NCI-H748 (cell line): ENCODE measurements around the gene UBXN7.
"Not testable (repeated sequence)": the region's sequence is repeated elsewhere in the genome, so short reads cannot be mapped to it uniquely, and the experiment has no call there.

Experiments used
- DNase-seq: peaks from one replicate; lab custom pipeline; 2025; ENCODE audit not compliant: unreplicated experiment; lab: John Stamatoyannopoulos, UW

Gene UBXN7

GRCh38 chr3:196358540-196358939 is 73.7 kb downstream of the UBXN7 start:
- not testable (repeated sequence) for DNase-seq

DNA sequence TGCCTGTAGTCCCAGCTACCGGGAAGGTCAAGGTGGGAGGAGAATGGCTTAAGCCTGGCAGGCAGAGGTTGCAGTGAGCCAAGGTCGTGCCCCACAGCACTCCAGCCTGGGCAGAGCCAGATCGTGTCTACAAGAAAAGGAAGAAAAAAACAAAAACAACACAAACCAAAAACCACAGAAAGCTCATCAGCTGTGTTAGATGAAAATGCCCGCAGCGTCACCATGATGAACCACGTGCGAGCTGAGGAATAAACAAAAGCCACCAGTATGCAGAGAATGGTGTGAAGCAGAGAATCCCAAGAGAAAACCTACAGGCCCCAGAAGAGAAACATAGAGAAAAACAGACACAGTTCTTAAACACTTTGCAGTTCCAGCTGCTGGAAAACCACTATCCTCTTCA is 74.3 kb downstream of the UBXN7 start:
- DNase-seq: no peak

GRCh38 chr3:196356556-196356955 is 75.7 kb downstream of the UBXN7 start:
- DNase-seq: no peak

DNA sequence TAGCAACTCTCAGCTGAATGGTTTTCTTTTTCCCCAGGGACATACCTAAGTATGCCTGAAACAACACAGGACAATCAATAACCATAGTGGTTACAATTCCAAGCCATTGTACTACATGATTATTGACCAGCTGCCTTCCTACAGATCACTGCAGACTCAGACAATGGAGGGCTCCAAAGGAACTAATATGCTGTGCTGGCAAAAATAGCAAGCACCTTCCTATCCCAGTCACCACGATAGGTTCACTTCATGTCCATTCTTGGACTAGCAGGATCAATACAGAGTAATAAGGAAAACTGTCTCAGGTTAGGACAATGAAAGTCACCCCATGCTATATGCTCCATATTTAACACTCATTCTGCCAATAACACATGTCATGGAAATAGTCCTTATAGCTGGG is 76.6 kb downstream of the UBXN7 start:
- DNase-seq: no peak

DNA sequence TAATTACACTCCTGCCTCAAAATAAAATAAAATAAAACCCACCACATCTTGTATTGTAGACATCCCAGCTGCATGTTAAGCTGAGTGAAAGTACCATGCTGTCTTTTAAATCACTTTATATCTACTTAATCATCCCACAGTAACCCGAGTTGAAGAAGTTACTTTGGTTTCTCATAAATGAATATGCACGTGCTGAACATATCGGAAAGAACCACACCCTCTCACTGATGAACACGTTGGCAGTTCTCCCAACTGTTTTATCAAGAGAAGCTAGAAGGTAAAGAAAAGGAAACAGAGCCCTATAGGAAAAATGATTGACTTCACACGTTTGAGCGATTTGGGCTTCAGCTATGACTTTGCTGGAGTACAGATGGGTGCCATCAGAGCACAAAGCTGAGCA is 78.1 kb downstream of the UBXN7 start:
- no peak for DNase-seq

DNA sequence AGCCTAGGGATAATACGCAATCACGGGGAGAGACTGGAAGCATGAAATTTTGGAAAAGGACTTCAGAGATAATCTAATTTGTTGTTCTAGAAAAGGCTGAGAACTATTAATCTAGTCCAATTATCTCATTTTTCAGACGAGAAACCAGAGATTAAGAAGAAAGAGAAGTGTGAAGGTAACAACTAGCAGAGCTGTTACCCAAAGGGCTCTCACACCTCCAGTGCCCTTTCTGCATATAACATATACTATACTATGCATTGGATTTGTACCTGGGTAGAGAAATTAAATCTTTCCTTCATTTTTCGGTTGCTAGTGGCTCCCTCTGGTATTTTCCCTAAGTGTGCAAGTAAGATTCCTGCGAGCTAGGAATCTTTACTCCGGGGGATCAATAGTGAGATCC is 80.7 kb downstream of the UBXN7 start:
- DNase-seq: no peak

GRCh38 chr3:196350067-196350466 is 82.2 kb downstream of the UBXN7 start:
- DNase-seq: no peak

DNA sequence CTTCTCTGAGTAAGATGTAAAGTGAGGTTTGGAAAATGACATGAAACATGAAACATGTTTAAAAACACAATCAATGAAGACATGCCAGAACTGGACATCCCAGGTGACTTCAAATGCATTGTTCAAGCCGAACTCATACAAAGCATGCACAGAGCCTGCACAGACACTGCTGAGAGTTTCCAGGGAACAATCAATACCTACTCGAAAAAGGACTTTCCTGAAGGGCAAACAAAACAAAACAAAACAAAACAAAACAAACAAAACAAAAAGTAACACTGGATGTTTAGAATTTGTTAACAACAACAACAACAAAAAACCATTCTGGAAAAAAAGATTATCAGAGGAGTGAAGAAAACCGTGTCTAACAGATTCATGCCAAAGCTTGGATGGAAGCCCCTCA is 83.5 kb downstream of the UBXN7 start:
- DNase-seq: no peak

DNA sequence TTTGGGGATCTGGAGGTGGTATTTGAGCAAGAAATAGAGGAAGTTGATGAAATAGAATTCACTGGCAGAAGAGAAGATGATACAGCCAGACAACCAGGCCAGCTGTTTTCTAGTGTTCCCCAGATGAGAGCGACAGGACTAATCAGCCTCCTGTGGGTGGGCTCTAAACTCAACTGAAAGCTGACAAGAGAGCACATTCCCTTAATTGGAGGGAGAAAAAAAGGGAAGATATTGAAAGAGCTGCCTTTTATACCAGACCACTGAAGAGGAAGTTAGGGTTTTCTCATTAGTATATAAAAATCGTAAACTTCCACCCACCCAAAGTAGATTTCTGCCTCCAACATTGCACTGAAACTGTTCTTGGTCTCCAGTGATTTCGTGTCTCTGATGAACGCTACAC is 87.6 kb downstream of the UBXN7 start:
- no peak for DNase-seq

GRCh38 chr3:196343917-196344316 is 88.3 kb downstream of the UBXN7 start:
- not testable (repeated sequence) for DNase-seq

GRCh38 chr3:196341137-196341536 is 91.1 kb downstream of the UBXN7 start:
- no peak for DNase-seq

- DNase-seq: no peak
These were observed 91.8 kb downstream of the UBXN7 start for GRCh38 chr3:196340466-196340865.

GRCh38 chr3:196339493-196340254 is 92.6 kb downstream of the UBXN7 start:
- DNase-seq: no peak

DNA sequence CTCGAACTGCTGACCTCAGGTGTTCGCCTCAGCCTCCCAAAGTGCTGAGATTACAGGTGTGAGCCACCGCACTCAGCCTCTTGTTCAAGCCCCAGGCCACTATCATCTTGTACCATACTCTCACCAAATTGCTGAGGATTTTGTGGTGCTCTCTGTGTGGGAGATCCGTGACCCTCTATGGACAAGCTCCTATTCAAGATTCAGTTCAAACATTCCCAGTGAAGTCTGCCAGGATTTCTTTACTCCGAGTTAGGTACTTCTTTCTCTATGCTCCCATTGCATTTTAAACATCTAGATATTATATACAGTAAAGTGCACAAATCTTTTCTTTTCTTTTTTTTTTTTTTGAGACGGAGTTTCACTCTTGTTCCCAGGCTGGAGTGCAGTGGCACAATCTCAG is 93.2 kb downstream of the UBXN7 start:
- no peak for DNase-seq

DNA sequence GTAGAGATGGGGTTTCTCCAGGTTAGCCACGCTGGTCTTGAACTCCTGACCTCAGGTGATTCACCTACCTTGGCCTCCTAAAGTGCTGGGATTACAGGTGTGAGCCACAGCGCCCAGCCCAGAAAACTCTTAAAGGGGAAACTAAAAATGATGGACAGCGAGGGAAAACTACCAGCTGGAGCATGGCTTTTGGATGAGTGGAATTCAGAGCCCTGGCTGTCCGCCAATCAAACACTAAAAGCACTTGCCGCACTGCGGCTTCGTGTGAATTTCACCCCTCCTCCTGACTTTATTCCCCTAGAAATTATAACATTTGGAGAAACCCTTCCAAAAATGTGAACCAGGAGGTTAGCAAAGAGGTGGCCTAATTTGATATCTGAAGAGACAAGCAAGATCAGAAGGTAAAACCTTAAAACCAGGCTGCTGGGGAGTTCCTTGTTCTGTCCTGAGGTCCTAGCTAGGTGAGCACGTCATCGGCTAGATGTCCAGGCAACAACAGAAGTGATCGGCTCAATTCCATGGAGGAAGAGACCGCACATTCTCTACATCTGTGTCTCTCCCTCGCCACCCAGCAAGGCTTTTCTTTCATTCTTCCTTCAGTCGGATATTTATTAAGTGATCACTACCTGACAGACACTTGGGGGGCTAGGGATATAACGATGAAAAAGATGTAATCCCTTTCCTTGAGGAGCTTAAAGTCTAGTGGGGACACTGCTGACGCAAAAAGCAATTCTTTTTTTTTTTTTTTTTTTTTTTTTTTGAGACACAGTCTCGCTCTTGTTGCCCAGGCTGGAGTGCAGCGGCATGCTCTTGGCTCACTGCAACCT is 95.7 kb downstream of the UBXN7 start:
- no peak for DNase-seq

DNA sequence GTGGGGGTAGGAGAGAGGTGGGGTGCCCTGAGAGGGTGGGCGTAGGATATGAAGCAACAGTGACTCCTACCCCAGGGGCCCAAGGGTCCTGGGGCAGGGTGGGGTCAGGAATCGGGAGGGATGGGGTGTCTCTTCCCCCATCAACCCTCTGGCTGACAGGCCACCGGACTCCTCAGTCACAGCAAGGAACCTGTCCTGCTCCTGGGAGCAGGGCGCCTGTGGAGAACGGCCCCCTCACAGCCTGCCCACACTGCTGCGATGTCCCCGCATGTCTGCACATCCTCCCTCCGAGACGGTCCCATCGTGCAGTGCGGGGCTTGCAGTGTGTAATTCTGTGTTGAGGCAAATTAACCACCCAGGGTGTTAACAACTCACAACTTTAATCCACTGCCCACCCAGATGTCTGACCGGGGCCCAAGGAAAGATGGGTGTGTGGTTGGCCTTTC is 96.7 kb downstream of the UBXN7 start:
- no peak for DNase-seq

GRCh38 chr3:196334982-196335381 is 97.2 kb downstream of the UBXN7 start:
- DNase-seq: no peak

DNA sequence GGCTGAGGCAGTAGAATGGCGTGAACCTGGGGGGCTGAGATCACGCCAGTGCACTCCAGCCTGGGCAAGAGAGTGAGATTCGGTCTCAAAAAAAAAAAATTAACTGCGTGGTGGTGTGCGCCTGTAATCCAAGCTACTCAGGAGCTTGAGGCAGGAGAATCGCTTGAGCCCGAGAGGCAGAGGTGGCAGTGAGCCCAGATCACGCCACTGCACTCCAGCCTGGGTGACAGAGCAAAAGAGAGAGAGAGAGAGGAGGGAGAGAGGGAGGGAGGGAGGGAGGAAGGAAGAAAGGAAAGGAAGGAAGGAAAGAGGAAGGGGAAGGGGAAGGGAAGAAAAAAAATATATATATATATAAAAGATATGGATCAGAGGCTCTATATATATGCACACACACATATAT is 100.1 kb downstream of the UBXN7 start:
- no peak for DNase-seq

DNA sequence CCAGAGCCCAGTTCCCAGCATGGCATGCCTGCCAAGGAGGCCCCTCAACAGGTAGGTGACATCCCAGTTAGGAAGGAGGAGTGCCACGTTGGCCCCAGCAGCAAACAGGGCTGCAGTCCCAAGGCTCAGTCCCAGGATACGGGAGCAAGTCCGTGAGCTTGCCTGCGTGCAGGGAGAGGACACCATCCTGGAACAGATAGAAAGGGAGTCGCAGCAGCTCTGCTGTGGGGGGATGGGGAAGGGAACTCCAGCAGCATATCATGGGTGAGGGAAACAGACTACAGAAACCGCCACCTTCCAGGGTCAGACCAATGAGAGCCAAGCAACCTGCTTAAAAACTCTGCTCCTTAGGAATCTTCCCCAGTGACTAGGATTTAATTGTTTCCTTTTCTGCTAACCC is 104.8 kb downstream of the UBXN7 start:
- no peak for DNase-seq

DNA sequence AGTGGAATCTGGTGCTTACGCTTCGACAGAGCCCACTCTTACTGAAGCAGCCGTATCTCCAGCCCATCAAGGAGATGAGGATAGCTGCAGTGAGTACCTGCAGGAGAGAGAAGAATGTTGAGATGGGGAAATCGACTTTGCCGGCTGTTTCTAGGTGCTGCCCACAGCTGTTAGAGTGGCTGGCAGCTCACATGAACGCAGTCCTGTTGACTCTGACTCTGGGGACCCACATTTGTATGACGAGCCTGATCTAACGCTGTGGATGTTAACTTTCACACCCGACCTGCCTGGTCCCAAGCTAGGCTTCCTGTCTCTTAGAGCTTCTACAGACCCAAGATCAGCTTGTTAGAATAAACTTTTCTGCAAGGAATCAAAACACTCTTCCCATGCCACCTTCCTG is 105.3 kb downstream of the UBXN7 start:
- DNase-seq: no peak

GRCh38 chr3:196323691-196324090 is 108.5 kb downstream of the UBXN7 start:
- DNase-seq: peak; percentile 2

- DNase-seq: no peak
These were observed 109.2 kb downstream of the UBXN7 start for GRCh38 chr3:196323016-196323415.
